HG03575 (cell line): ENCODE data around the gene ZNF728.
"Not testable (repeated sequence)": the region's sequence is repeated elsewhere in the genome, so short reads cannot be mapped to it uniquely, and the experiment has no call there.

Source experiments
- ATAC-seq: cut with Tn5 transposase; IDR thresholded peaks from one replicate; pipeline ENCODE4 v1.9.1; 2021; ENCODE audit not compliant: unreplicated experiment, insufficient number of reproducible peaks, low FRiP score; ENCODE audit errors: extremely low read depth

Gene ZNF728

DNA sequence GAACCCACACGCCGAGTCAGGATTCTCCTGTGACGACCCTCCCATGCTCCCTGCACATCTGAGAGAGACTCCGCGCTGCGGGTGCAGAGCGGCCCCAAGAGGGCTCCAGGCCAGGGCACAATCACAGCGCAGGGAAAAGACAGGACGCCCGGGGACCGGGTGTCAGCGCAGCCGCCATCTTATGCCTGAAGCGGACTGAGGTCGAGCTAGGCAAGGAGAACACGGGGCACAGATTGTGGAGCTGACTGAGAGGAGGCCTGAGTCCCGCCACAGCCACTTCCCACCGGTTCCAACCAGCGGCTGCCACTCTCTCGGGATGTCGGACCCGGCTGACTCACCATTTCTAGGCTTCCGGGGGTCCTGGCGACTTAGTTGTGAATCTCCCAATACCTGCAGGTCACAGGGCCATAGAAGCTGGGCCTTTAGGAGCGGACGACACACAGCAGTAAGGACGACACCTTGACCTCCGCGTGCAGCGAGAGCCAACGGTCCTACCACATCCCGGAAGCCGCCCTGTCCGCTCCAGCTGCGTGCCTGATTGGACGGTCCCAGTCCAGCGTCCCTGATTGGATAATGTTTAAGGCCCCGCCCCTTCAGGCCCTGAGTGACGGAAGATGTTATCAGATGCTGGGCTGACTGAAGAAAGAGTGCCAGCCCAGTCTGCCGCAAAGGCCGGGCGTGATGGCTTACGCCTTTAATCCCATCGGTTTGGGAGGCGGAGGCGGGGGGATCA is at the start of gene ZNF728:
Gene ZNF728 (minus strand): TSS at position 487 of the 733 bp plus-strand sequence. CDS start 146 bp downstream, at position 341.
- no peak for ATAC-seq

DNA sequence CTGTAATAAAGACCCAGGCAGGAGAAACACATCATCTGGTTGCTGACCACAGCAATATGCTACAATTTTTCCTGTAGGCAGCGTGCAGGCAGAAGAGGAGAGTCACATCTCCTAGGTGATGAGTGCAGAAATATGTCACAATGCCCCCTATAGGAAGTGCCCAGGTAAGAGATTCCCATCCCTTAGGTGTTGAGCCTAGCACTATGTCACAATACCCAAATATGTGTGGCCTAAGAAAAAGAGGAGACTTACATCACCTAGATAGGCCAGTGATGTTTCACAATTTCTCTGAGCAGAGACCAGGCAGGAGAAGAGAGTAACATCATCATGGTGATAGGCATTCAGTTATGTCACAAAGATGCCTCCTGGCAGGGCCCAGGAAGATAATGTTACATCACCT is 49.4 kb upstream of the ZNF728 start:
- no peak for ATAC-seq

DNA sequence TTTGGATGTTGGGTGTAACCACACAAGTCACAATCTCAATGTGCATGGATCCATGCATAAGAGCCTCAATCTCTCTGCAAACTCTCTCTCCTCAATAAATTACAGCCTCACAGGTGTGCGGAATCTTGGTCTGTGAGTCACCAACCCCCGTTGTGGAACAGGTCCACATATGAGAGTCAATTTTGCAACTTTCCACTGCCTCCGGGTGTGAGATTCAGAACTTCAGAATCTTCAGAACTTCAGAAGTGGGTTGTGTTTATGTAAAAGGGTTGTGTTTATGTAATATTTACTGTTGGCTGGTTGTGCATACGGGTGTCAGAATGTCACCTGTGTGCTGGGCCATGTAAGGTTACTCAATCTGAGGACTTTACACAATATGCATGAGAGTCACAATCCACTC is 46.3 kb upstream of the ZNF728 start:
- no peak for ATAC-seq

DNA sequence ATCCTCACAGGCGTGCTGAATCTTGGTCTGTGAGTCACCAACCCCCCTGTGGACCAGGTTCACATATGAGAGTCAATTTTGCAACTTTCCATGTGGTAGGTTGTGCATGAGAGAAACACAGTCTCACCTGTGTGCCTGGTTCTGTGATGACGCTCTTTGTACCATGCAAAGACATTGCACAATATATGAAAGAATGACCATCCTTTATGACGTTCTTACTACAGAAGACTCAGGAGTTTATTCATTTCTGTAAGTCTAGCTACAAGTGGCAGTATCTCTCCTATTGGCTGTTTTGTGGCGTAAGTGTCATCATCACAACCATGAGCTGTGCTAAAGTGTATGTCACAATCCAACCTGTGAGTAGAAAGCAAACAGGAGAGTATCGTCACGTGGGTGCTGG is 43.8 kb upstream of the ZNF728 start:
- ATAC-seq, result no peak

DNA sequence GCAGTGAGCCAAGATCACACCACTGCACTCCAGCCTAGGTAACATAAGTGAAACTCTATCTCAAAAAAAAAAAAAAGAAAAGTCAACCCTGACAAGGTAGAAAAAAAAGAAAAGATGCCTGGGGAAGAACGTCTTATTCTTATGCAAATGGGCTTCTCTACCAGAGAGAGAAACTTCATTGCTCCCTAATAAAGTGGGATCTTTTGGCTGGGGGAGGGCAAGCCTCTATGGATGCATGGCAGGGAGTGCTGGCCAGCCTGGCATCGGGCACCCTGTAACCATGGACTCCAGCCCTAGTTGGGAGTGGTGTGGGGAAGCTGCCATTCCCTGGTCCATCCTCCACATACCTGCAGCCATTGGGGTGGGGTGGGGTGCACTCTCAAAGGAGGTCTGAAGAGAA is 30.7 kb upstream of the ZNF728 start:
- ATAC-seq, result no peak

- ATAC-seq, result no peak
Measured at GRCh38 chr19:23015660-23016059, 12.7 kb upstream of the ZNF728 start.

DNA sequence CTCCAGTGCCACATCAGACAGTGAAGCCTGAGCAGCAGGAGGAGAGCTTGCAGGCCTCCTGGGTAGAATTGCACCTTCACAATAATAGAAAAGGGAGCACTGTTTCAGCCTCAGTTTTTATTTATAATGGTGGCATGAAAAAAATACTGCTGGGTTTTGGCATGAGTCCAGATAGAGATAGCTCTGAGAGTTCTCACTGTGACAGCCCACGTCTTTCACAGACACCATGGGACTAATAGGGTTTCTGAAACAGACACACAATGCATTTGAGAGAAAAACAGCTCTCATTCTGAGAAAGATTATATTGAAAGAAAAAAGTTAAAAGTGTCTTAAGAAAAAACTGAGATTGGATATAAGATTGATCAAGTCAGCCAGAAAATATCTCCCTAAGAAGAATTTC is 8.0 kb downstream of the ZNF728 start:
- ATAC-seq, result not testable (repeated sequence)

DNA sequence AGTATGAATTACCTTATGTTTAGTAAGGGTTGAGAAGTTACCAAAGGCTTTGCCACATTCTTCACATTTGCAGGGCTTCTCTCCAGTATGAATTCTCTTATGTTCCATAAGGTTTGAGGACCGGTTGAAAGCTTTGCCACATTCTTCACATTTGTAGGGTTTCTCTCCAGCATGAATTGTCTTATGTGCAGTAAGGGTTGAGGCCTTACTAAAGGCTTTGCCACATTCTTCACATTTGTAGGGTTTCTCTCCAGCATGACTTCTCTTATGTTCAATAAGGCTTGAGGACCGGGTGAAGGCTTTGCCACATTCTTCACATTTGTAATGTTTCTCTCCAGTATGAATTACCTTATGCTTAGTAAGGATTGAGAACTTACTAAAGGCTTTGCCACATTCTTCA is 26.7 kb downstream of the ZNF728 start:
- no peak for ATAC-seq

GRCh38 chr19:22975546-22976136 is 27.3 kb downstream of the ZNF728 start:
- not testable (repeated sequence) for ATAC-seq

DNA sequence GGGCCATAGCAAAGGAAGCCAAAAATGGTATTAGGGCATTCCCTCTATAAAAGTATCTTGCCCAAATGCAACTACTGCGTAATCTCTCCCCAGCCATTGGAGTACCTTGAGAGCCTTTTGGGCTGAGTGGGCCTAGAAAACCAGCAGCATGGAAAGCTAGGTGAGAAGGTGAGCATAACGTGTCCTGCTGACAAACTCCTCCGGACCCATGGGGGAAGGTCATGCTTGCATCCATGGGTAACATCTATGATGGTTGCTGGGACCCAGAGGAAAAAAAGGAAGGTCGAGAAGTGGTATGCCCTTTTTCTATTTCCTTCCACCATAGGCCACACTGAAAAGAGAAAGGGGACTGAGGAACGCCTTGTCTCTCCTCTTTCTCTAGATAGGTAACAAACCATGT is 57.4 kb downstream of the ZNF728 start:
- no peak for ATAC-seq

GRCh38 chr19:22935151-22935550 is 67.8 kb downstream of the ZNF728 start:
- no peak for ATAC-seq

DNA sequence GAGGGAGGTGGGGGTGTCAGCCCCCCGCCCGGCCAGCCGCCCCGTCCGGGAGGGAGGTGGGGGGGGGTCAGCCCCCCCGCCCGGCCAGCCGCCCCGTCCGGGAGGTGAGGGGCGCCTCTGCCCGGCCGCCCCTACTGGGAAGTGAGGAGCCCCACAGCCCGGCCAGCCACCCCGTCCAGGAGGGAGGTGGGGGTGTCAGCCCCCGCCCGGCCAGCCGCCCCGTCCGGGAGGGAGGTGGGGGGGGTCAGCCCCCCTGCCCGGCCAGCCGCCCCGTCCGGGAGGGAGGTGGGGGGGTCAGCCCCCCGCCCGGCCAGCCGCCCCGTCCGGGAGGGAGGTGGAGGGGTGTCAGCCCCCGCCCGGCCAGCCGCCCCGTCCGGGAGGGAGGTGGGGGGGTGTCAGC is 75.4 kb downstream of the ZNF728 start:
- not testable (repeated sequence) for ATAC-seq

GRCh38 chr19:22925181-22925580 is 77.8 kb downstream of the ZNF728 start:
- ATAC-seq, result not testable (repeated sequence)
